Neutrophil (primary cell): ENCODE measurements around the gene CTDNEP1.

Experiments used
- H3K27ac ChIP-seq: fragments of 200-600 bp; sonication (generic); 2 replicates; pipeline ENCODE4 v1.5.1; 2016; ENCODE audit warnings: mild to moderate bottlenecking, moderate library complexity
- H3K27me3 ChIP-seq: fragments of 200-600 bp; sonication (generic); 2 replicates; pipeline ENCODE4 v1.6.0; 2016; ENCODE audit warnings: mild to moderate bottlenecking
- H3K36me3 ChIP-seq: fragments of 200-600 bp; sonication (generic); 2 replicates; pipeline ENCODE4 v1.5.1; 2017
- H3K4me1 ChIP-seq, 2 experiments: fragments of 200-600 bp in 1 of 2; sonication (generic) in 1 of 2; 1 replicate in 1 of 2; 2 replicates in 1 of 2; pipeline versions ENCODE4 v1.5.1 to v1.6.1; 2013 to 2016; ENCODE audit warnings: low read depth in 1 of 2, low read length in 1 of 2, mild to moderate bottlenecking in 1 of 2, moderate library complexity in 1 of 2; ENCODE audit not compliant: control insufficient read depth in 1 of 2, insufficient read depth in 1 of 2
- H3K4me3 ChIP-seq, 2 experiments: fragments of 200-600 bp in 1 of 2; sonication (generic) in 1 of 2; 1 replicate in 1 of 2; 2 replicates in 1 of 2; pipeline ENCODE4 v1.5.1; 2013 to 2016; ENCODE audit warnings: low read depth in 1 of 2, low read length in 1 of 2, mild to moderate bottlenecking in 1 of 2, moderate library complexity in 1 of 2
- H3K9me3 ChIP-seq: fragments of 200-600 bp; sonication (generic); 2 replicates; pipeline ENCODE4 v1.5.1; 2016
- CTCF ChIP-seq: fragments of 200-600 bp; sonication (generic); IDR thresholded peaks from 2 replicates; pipeline ENCODE4 v1.5.1; 2016; ENCODE audit warnings: antibody characterized with exemption

The CTDNEP1 gene

GRCh38 chr17:7238420-7239090 lies 13.0 kb downstream of the CTDNEP1 start:
- H3K4me1 ChIP-seq, result peaks cover 60 to 65% of the 10 kb centered on the region in 2 experiments

GRCh38 chr17:7237761-7238419 lies 13.6 kb downstream of the CTDNEP1 start:
- TF ChIP-seq CTCF, result no peak
- H3K36me3 ChIP-seq, result peaks cover 48% of the 10 kb centered on the region
- peak overlapping the region; percentile 99 for H3K27ac ChIP-seq
- no peaks in the 10 kb centered on the region for H3K27me3 ChIP-seq
- no peaks in the 10 kb centered on the region for H3K9me3 ChIP-seq
- peaks cover 62 to 65% of the 10 kb centered on the region in 2 experiments for H3K4me1 ChIP-seq
- H3K4me3 ChIP-seq, result peak overlapping the region; percentile 84 to 98

More at GRCh38 chr17:7238420-7239090, 13.0 kb downstream of the CTDNEP1 start:
- H3K36me3 ChIP-seq, result peaks cover 48% of the 10 kb centered on the region
- H3K27ac ChIP-seq, result peak overlapping the region; percentile 99
- no peaks in the 10 kb centered on the region for H3K27me3 ChIP-seq
- no peak for TF ChIP-seq CTCF
- peak overlapping the region; percentile 84 to 98 for H3K4me3 ChIP-seq
- no peaks in the 10 kb centered on the region for H3K9me3 ChIP-seq

- Histone ChIP-seq H3K4me1 (peaks cover 62 to 65% of the 10 kb centered on the region in 2 experiments), H3K9me3 (no peaks in the 10 kb centered on the region), H3K27me3 (no peaks in the 10 kb centered on the region), H3K4me3 (peak overlapping the region; percentile 84 to 98), H3K27ac (peak overlapping the region; percentile 99), H3K36me3 (peaks cover 48% of the 10 kb centered on the region)
- no peak for TF ChIP-seq CTCF
Observed at GRCh38 chr17:7237266-7237760, 14.2 kb downstream of the CTDNEP1 start.

- H3K27ac ChIP-seq, result peak overlapping the region; percentile 99
Observed at GRCh38 chr17:7236808-7237207, 14.7 kb downstream of the CTDNEP1 start.

More at GRCh38 chr17:7236808-7237207, 14.7 kb downstream of the CTDNEP1 start:
- Histone ChIP-seq H3K27me3 (no peaks in the 10 kb centered on the region), H3K36me3 (peaks cover 48% of the 10 kb centered on the region), H3K4me1 (peaks cover 62 to 64% of the 10 kb centered on the region in 2 experiments), H3K9me3 (no peaks in the 10 kb centered on the region), H3K4me3 (peak overlapping the region; percentile 84 to 98)
- no peak for TF ChIP-seq CTCF
